WTC11 (cell line): ENCODE measurements around the gene STRA6. TPM values are rescaled to one million over a fixed set of nuclear protein-coding genes. Genes with fewer than 3 reads are reported as not detected.

Experiments
- AR ChIP-seq: fragments of 250-450 bp; sonication (Bioruptor Pico); IDR thresholded peaks from 2 replicates; pipeline ENCODE4 v1.9.0; 2021; ENCODE audit warnings: mild to moderate bottlenecking
- ARID4B ChIP-seq: sonication (generic); formaldehyde crosslinking; IDR thresholded peaks from 2 replicates; pipeline ENCODE4 v1.8.0; 2023; ENCODE audit warnings: missing genetic modification reagents, mild to moderate bottlenecking, borderline replicate concordance
- E2F4 ChIP-seq: sonication (generic); formaldehyde crosslinking; IDR thresholded peaks from 2 replicates; pipeline ENCODE4 v1.8.1; 2022; ENCODE audit warnings: low read depth, mild to moderate bottlenecking, moderate library complexity, missing genetic modification reagents, borderline replicate concordance
- ETV6 ChIP-seq: sonication (generic); formaldehyde crosslinking; IDR thresholded peaks from 2 replicates; pipeline ENCODE4 v1.8.1; 2022; ENCODE audit warnings: mild to moderate bottlenecking, missing genetic modification reagents
- FOXP1 ChIP-seq: sonication (generic); formaldehyde crosslinking; IDR thresholded peaks from 2 replicates; pipeline ENCODE4 v1.8.0; 2022; ENCODE audit warnings: missing genetic modification reagents, mild to moderate bottlenecking, moderate library complexity, borderline replicate concordance
- HMGA2 ChIP-seq: fragments of 250-450 bp; sonication (Bioruptor Pico); IDR thresholded peaks from 2 replicates; pipeline ENCODE4 v1.4.0; 2021; ENCODE audit warnings: mild to moderate bottlenecking, moderate library complexity
- HMGXB4 ChIP-seq: sonication (generic); formaldehyde crosslinking; IDR thresholded peaks from 2 replicates; pipeline ENCODE4 v1.8.1; 2023; ENCODE audit warnings: mild to moderate bottlenecking, moderate library complexity, missing genetic modification reagents
- IRF1 ChIP-seq: sonication (generic); formaldehyde crosslinking; IDR thresholded peaks from 2 replicates; pipeline ENCODE4 v1.8.0; 2023; ENCODE audit warnings: missing genetic modification reagents
- JAZF1 ChIP-seq: fragments of 250-450 bp; sonication (Bioruptor Pico); IDR thresholded peaks from 2 replicates; pipeline ENCODE4 v1.9.0; 2021; ENCODE audit warnings: moderate library complexity, mild to moderate bottlenecking, inconsistent platforms
- MAX ChIP-seq: sonication (generic); formaldehyde crosslinking; IDR thresholded peaks from 2 replicates; pipeline ENCODE4 v1.8.0; 2022; ENCODE audit warnings: mild to moderate bottlenecking, missing genetic modification reagents
- MXD4 ChIP-seq: fragments of 250-450 bp; sonication (Bioruptor Pico); IDR thresholded peaks from 2 replicates; pipeline ENCODE4 v1.8.0; 2021; ENCODE audit warnings: mild to moderate bottlenecking, moderate library complexity, borderline replicate concordance
- RORB ChIP-seq: fragments of 250-450 bp; sonication (Bioruptor Pico); IDR thresholded peaks from 2 replicates; pipeline ENCODE4 v1.9.0; 2021; ENCODE audit warnings: mild to moderate bottlenecking
- SMAD3 ChIP-seq: sonication (generic); formaldehyde crosslinking; IDR thresholded peaks from 2 replicates; pipeline ENCODE4 v1.8.0; 2022; ENCODE audit warnings: missing genetic modification reagents, mild to moderate bottlenecking, borderline replicate concordance
- SMAD4 ChIP-seq: sonication (generic); formaldehyde crosslinking; IDR thresholded peaks from 2 replicates; pipeline ENCODE4 v1.8.0; 2022; ENCODE audit warnings: mild to moderate bottlenecking, missing genetic modification reagents
- USF2 ChIP-seq: sonication (generic); formaldehyde crosslinking; IDR thresholded peaks from 2 replicates; pipeline ENCODE4 v1.8.1; 2023; ENCODE audit warnings: mild to moderate bottlenecking, missing genetic modification reagents, moderate library complexity
- ZNF263 ChIP-seq: sonication (generic); formaldehyde crosslinking; IDR thresholded peaks from 2 replicates; pipeline ENCODE4 v1.8.1; 2022; ENCODE audit warnings: low read depth, mild to moderate bottlenecking, moderate library complexity, missing genetic modification reagents
- ZNF416 ChIP-seq: fragments of 250-450 bp; sonication (Bioruptor Pico); IDR thresholded peaks from 2 replicates; pipeline ENCODE4 v1.9.0; 2021; ENCODE audit warnings: mild to moderate bottlenecking, inconsistent platforms
- ZNF532 ChIP-seq: fragments of 250-450 bp; sonication (Bioruptor Pico); IDR thresholded peaks from 2 replicates; pipeline ENCODE4 v1.9.0; 2021; ENCODE audit warnings: mild to moderate bottlenecking, borderline replicate concordance
- total RNA-seq: library from RNA; stranded (reverse); gene quantifications from 3 replicates; pipeline ENCODE4 v1.2.3, GENCODE V29; 2021

Gene STRA6
- total RNA-seq, 1 experiment from 2014 or later, result 23.2 TPM

- TF ChIP-seq USF2 (CRISPR knock-in tag) (peak; percentile 53), ETV6 (CRISPR knock-in tag) (peak; percentile 66), HMGXB4 (CRISPR knock-in tag) (no peak), HMGA2 (CRISPR knock-in tag) (no peak), IRF1 (CRISPR knock-in tag) (no peak), SMAD3 (no peak; the same call in 1 of the 2 replicates), ARID4B (CRISPR knock-in tag) (peak; percentile 41; the same call in 1 of the 2 replicates), FOXP1 (CRISPR knock-in tag) (peak; percentile 82; the same call in 1 of the 2 replicates), MAX (CRISPR knock-in tag) (peak; percentile 50), MXD4 (no peak), SMAD4 (CRISPR knock-in tag) (no peak), ZNF263 (CRISPR knock-in tag) (no peak), E2F4 (no peak), AR (CRISPR knock-in tag) (no peak), ZNF532 (CRISPR knock-in tag) (no peak), JAZF1 (CRISPR knock-in tag) (no peak), RORB (no peak), ZNF416 (no peak)
These were observed at the start of gene STRA6 (continued) for GRCh38 chr15:74202452-74203401.
